CD4-positive, alpha-beta T cell (primary cell): ENCODE measurements around the gene RMP24.

Experiments used
- ATAC-seq: fragments of 200-7000 bp; cut with Tn5 transposase; one replicate; pipeline ENCODE4 v1.10.0; 2022; ENCODE audit warnings: mild to moderate bottlenecking; ENCODE audit not compliant: poor library complexity
- CTCF ChIA-PET: fragments of 350-600 bp; sonication (Branson Sonifier 250); formaldehyde crosslinking; loops from one replicate; lab custom pipeline; 2021; ENCODE audit warnings: antibody characterized with exemption, inconsistent platforms; lab: Charles Lee
- POLR2A ChIA-PET: fragments of 350-600 bp; sonication (Branson Sonifier 250); formaldehyde crosslinking; loops from one replicate; lab custom pipeline; 2021; ENCODE audit warnings: antibody characterized with exemption, inconsistent platforms; lab: Charles Lee
- DNase-seq, 14 experiments: peaks; one replicate each; pipeline ENCODE4 v3.0.0-alpha.2; 2013 to 2020; ENCODE audit warnings: mixed read lengths in 2 of 14
- H3K27ac ChIP-seq, 2 donors: one replicate each; pipeline versions ENCODE4 v1.5.1 to v1.7.0; 2013; ENCODE audit warnings: low read length in 2 of 2, low read depth in 1 of 2, mild to moderate bottlenecking in 1 of 2
- H3K27me3 ChIP-seq, 2 experiments: 1 replicate in 1 of 2; 2 replicates in 1 of 2; pipeline versions ENCODE4 v1.6.1 to v1.7.0; 2013; ENCODE audit warnings: low read length in 2 of 2, control low read depth in 1 of 2, mild to moderate bottlenecking in 1 of 2, moderate library complexity in 1 of 2; ENCODE audit not compliant: insufficient read depth in 2 of 2, control insufficient read depth in 1 of 2
- H3K36me3 ChIP-seq: one replicate; pipeline ENCODE4 v1.6.1; 2013; ENCODE audit warnings: low read length, control low read depth; ENCODE audit not compliant: insufficient read depth
- H3K4me1 ChIP-seq: one replicate; pipeline ENCODE4 v1.6.1; 2013; ENCODE audit warnings: low read length, control low read depth; ENCODE audit not compliant: insufficient read depth
- H3K4me3 ChIP-seq: one replicate; pipeline ENCODE4 v1.5.1; 2013; ENCODE audit warnings: mild to moderate bottlenecking, low read length, moderate library complexity
- H3K9me3 ChIP-seq, 2 experiments: 1 replicate in 1 of 2; 2 replicates in 1 of 2; pipeline versions ENCODE4 v1.6.1 to v1.7.0; 2013; ENCODE audit warnings: low read length in 2 of 2, mild to moderate bottlenecking in 2 of 2, control low read depth in 1 of 2, moderate library complexity in 1 of 2; ENCODE audit not compliant: control insufficient read depth in 1 of 2, insufficient read depth in 1 of 2
- H3K27ac Mint-ChIP-seq: one replicate; pipeline ENCODE4 v1.8.0; 2020; ENCODE audit warnings: mixed read lengths
- H3K27me3 Mint-ChIP-seq: one replicate; pipeline ENCODE4 v1.8.0; 2021; ENCODE audit warnings: mixed read lengths
- H3K36me3 Mint-ChIP-seq: one replicate; pipeline ENCODE4 v1.8.0; 2021; ENCODE audit warnings: low read depth, mixed read lengths
- H3K4me1 Mint-ChIP-seq: one replicate; pipeline ENCODE4 v1.8.0; 2021; ENCODE audit warnings: low read depth, mixed read lengths
- H3K4me3 Mint-ChIP-seq: one replicate; pipeline ENCODE4 v1.8.0; 2020; ENCODE audit warnings: mild to moderate bottlenecking, mixed read lengths
- H3K9me3 Mint-ChIP-seq: one replicate; pipeline ENCODE4 v1.8.0; 2020; ENCODE audit warnings: mixed read lengths
- CTCF ChIP-seq: fragments of 200-600 bp; IDR thresholded peaks from one replicate; pipeline ENCODE4 v1.8.0; 2022; ENCODE audit warnings: antibody characterized with exemption, mild to moderate bottlenecking
- intact Hi-C, 2 experiments: fragments of 100-400 bp; cut with DNase I in 1 of 2; cut with micrococcal nuclease in 1 of 2; formaldehyde crosslinking; loops; one replicate each; pipeline versions ENCODE4 v1.15.1 to v1.9.0; 2023 to 2025; cut with DNase I, micrococcal nuclease

RMP24 gene

GRCh38 chr18:36015629-36016028 is 43.1 kb downstream of the RMP24 start:
- Histone ChIP-seq H3K9me3 (no peaks in the 10 kb centered on the region), H3K4me1 (no peaks in the 10 kb centered on the region), H3K4me3 (no peak overlapping the region), H3K27ac (no peak overlapping the region), H3K27me3 (no peaks in the 10 kb centered on the region), H3K36me3 (no peaks in the 10 kb centered on the region)
- no peak overlapping the region for H3K4me3 Mint-ChIP-seq
- no peaks in the 10 kb centered on the region for H3K9me3 Mint-ChIP-seq
- intact Hi-C loops, result loop anchor here (2.0 to 10.0 kb wide), 5 partner anchors 81 to 792 kb away; no protein-coding TSS in a partner anchor
- ChIA-PET CTCF (interaction anchor here (0.7 kb wide), 1 partner anchor 42 kb away, joined by 3 read pairs; no protein-coding TSS in a partner anchor), POLR2A (no interaction called here)
- peaks cover 7% of the 10 kb centered on the region for H3K4me1 Mint-ChIP-seq
- no peaks in the 10 kb centered on the region for H3K36me3 Mint-ChIP-seq
- no peak for ATAC-seq
- DNase-seq, result no peak
- TF ChIP-seq CTCF, result no peak
- no peak overlapping the region for H3K27ac Mint-ChIP-seq
- no peaks in the 10 kb centered on the region for H3K27me3 Mint-ChIP-seq

GRCh38 chr18:36017232-36017631 is 44.8 kb downstream of the RMP24 start:
- no peak for DNase-seq
- ChIA-PET CTCF (interaction anchor here (0.5 to 3.4 kb wide), 11 partner anchors 10 to 792 kb away, joined by 3 to 25 read pairs (median 4); no protein-coding TSS in a partner anchor), POLR2A (interaction anchor here (0.6 kb wide), 1 partner anchor 267 kb away, joined by 4 read pairs; no protein-coding TSS in a partner anchor)
- no peak for ATAC-seq
- H3K27ac ChIP-seq, result no peak overlapping the region
- no peaks in the 10 kb centered on the region for H3K36me3 Mint-ChIP-seq
- H3K27me3 Mint-ChIP-seq, result no peaks in the 10 kb centered on the region
- H3K9me3 Mint-ChIP-seq, result no peaks in the 10 kb centered on the region
- no peak overlapping the region for H3K4me3 ChIP-seq
- no peaks in the 10 kb centered on the region for H3K4me1 ChIP-seq
- H3K4me3 Mint-ChIP-seq, result no peak overlapping the region
- H3K27ac Mint-ChIP-seq, result no peak overlapping the region
- H3K4me1 Mint-ChIP-seq, result peaks cover 7% of the 10 kb centered on the region
- TF ChIP-seq CTCF, result no peak
- intact Hi-C loops, result loop anchor here (1.0 to 10.0 kb wide), 6 partner anchors 80 to 790 kb away; no protein-coding TSS in a partner anchor
- H3K27me3 ChIP-seq, result no peaks in the 10 kb centered on the region
- no peaks in the 10 kb centered on the region for H3K9me3 ChIP-seq
- no peaks in the 10 kb centered on the region for H3K36me3 ChIP-seq

- H3K36me3 Mint-ChIP-seq, result peaks cover 14% of the 10 kb centered on the region
- TF ChIP-seq CTCF, result no peak
- H3K27me3 ChIP-seq, result no peaks in the 10 kb centered on the region
- H3K27me3 Mint-ChIP-seq, result no peaks in the 10 kb centered on the region
- POLR2A ChIA-PET, result no interaction called here
- H3K4me1 ChIP-seq, result no peaks in the 10 kb centered on the region
- H3K4me3 ChIP-seq, result no peak overlapping the region
- H3K27ac Mint-ChIP-seq, result no peak overlapping the region
- no peaks in the 10 kb centered on the region for H3K9me3 Mint-ChIP-seq
- ATAC-seq (no peak), DNase-seq (no peak)
- no peak overlapping the region for H3K27ac ChIP-seq
- intact Hi-C loops, result loop anchor here in 1 of 2 experiments (5.0 kb wide), 1 partner anchor 263 kb away; no protein-coding TSS in a partner anchor
- H3K36me3 ChIP-seq, result peaks cover 5% of the 10 kb centered on the region
- H3K4me3 Mint-ChIP-seq, result no peak overlapping the region
- H3K9me3 ChIP-seq, result no peaks in the 10 kb centered on the region
- CTCF ChIA-PET, result interaction anchor here (0.6 to 1.1 kb wide), 2 partner anchors 10 to 264 kb away, joined by 3 read pairs; no protein-coding TSS in a partner anchor
- H3K4me1 Mint-ChIP-seq, result peaks cover 11% of the 10 kb centered on the region
Observed at GRCh38 chr18:36020174-36020711, 47.8 kb downstream of the RMP24 start.
